Measurements from ENCODE around the gene INSYN2B. TPM values are rescaled to one million over a fixed set of nuclear protein-coding genes. Genes with fewer than 3 reads are reported as not detected.
A peak's percentile ranks its signal among the peaks of the same experiment; 100 is the strongest.

The INSYN2B gene
- total and polyA plus RNA-seq, 2 of the 4 experiments (the other 2 are of a cell fraction): 9.1 to 33.5 TPM

DNA sequence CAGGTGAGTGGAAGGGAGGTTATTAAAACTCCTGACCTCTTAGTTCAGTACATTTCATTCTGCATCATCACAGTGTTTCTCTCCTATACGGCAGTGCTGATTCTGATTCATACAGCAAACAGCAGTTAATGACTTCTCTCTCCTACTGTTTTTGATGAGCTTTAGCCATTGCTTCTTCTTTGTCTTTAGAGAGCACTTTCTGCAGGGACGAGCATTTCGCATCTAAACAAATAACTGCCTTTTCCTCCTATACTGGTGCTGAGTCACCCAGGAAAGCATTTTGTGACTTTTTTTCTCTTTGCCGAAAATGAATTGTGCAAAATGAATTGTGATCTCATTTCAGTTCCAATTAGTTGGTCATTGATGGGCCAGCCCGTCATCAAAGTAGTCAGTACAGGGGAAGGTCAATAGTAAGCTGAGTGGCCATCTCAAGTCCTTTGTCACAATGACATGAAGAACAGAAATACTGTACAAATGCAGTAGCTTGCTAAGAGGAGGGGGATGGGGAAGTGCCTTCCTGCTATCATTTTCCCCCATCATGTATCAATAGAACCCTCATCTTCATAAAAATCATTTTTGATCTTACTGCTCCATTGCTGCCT lies 98.5 kb downstream of the INSYN2B start:
- POLR2A ChIA-PET (ENCODE audit: unreplicated experiment): interaction anchor here (0.5 kb wide), 2 partner anchors 18 to 80 kb away, joined by 3 to 5 read pairs; no protein-coding TSS in a partner anchor
- H2BK15ac ChIP-seq (ENCODE audit: low read depth, low read length): no peak overlapping the region
- no peak overlapping the region for H2BK20ac ChIP-seq (ENCODE audit: low read depth, low read length)
- TF ChIP-seq CHD1 (IDR thresholded peaks at IDR 0.05; ENCODE audit: low read depth, low read length) (no peak), RFX5 (IDR thresholded peaks at IDR 0.05; ENCODE audit: low read depth, low read length) (no peak), NFE2L2 (IDR thresholded peaks at IDR 0.05; ENCODE audit: low read depth, low read length) (no peak)
- TF ChIP-seq, protein P1, sequence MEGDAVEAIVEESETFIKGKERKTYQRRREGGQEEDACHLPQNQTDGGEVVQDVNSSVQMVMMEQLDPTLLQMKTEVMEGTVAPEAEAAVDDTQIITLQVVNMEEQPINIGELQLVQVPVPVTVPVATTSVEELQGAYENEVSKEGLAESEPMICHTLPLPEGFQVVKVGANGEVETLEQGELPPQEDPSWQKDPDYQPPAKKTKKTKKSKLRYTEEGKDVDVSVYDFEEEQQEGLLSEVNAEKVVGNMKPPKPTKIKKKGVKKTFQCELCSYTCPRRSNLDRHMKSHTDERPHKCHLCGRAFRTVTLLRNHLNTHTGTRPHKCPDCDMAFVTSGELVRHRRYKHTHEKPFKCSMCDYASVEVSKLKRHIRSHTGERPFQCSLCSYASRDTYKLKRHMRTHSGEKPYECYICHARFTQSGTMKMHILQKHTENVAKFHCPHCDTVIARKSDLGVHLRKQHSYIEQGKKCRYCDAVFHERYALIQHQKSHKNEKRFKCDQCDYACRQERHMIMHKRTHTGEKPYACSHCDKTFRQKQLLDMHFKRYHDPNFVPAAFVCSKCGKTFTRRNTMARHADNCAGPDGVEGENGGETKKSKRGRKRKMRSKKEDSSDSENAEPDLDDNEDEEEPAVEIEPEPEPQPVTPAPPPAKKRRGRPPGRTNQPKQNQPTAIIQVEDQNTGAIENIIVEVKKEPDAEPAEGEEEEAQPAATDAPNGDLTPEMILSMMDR (conservative IDR thresholded peaks at IDR 0.05; ENCODE audit: low read depth, low read length): no peak
- DNase-seq (peak; percentile 11), ATAC-seq (ENCODE audit: low read depth) (peak; percentile 35)
- intact Hi-C loops (cut with micrococcal nuclease): no loop called here
- CTCF ChIA-PET: interaction anchor here (0.7 kb wide), 2 partner anchors 32 to 98 kb away, joined by 3 read pairs; partner anchors contain the start of gene INSYN2B
- H3K9me3 ChIP-seq (ENCODE audit: control insufficient read depth, insufficient read depth, low read length): no peaks in the 10 kb centered on the region
- H3K36me3 ChIP-seq (ENCODE audit: control insufficient read depth, insufficient read depth, low read length): peaks cover 10% of the 10 kb centered on the region
- no peak overlapping the region for H3K56ac ChIP-seq (ENCODE audit: extremely low read depth, insufficient read depth, low read length)
- H3K79me1 ChIP-seq (ENCODE audit: low read depth in 1 of 2, low read length in 2 of 2): peaks cover 3% of the 10 kb centered on the region in 2 experiments; a peak in 2 of 4 replicates
- 45% methylated on average over 1 of the region's 5 CpGs; no CpG with 5 or more reads in 1 of the 2 experiments for WGBS, 2 experiments (ENCODE audit: extremely low coverage in 2 of 2, insufficient read length in 1 of 2)
- H2AFZ ChIP-seq (replicated peaks; ENCODE audit: low read length, poor library complexity): no peak overlapping the region
- no peak overlapping the region for H2BK5ac ChIP-seq (ENCODE audit: low read depth, low read length, poor library complexity, severe bottlenecking)
- in situ Hi-C loops (cut with MboI; ENCODE audit: low sequenced_read_pairs): no loop called here
- H3K27me3 ChIP-seq (ENCODE audit: control insufficient read depth, insufficient read depth, low read length): no peaks in the 10 kb centered on the region
- H3K23ac ChIP-seq (ENCODE audit: low read depth, low read length): no peak overlapping the region
- no peaks in the 10 kb centered on the region for H4K20me1 ChIP-seq (ENCODE audit: insufficient read depth, low read length)
- H3K4me3 ChIP-seq (ENCODE audit: insufficient read depth, low read depth, low read length): no peak overlapping the region
- no peak overlapping the region for H4K8ac ChIP-seq (ENCODE audit: low read depth in 2 of 2, low read length in 2 of 2)
- H2AK5ac ChIP-seq (ENCODE audit: low read depth, low read length): no peak overlapping the region
- H3K4ac ChIP-seq (ENCODE audit: low read depth, low read length): no peak overlapping the region
- dilution Hi-C loops (cut with HindIII; ENCODE audit: low sequenced_read_pairs, unreplicated experiment): no loop called here
- H4K91ac ChIP-seq (ENCODE audit: insufficient read depth, low read depth, low read length): no peak overlapping the region
- H3K4me2 ChIP-seq (ENCODE audit: low read depth, low read length): no peak overlapping the region
- no peak overlapping the region for H4K5ac ChIP-seq (ENCODE audit: low read depth, low read length)
- no TSS peak for BruUV-seq (replicated peaks)
- no peak overlapping the region for H3K9ac ChIP-seq (ENCODE audit: low read depth, low read length)
- no peak overlapping the region for H2BK120ac ChIP-seq (ENCODE audit: low read depth, low read length)
- H3K27ac ChIP-seq (ENCODE audit: insufficient read depth, low read length): no peak overlapping the region
- H3K14ac ChIP-seq (replicated peaks; ENCODE audit: low read depth, low read length): no peak overlapping the region; the same call in 1 of the 2 replicates
- H3K9me1 ChIP-seq (ENCODE audit: insufficient read depth, low read length): peaks cover 4% of the 10 kb centered on the region; the same call in 1 of the 2 replicates
- no peak overlapping the region for H2AK9ac ChIP-seq (replicated peaks; ENCODE audit: low read depth, low read length, poor library complexity)
- no peak overlapping the region; the same call in 1 of the 2 replicates for H3K18ac ChIP-seq (ENCODE audit: low read depth, low read length)
- H3K4me1 ChIP-seq (ENCODE audit: control insufficient read depth, insufficient read depth, low read length): peaks cover 5% of the 10 kb centered on the region
